ENCODE measurements around the gene OR10C1.

The OR10C1 gene

DNA sequence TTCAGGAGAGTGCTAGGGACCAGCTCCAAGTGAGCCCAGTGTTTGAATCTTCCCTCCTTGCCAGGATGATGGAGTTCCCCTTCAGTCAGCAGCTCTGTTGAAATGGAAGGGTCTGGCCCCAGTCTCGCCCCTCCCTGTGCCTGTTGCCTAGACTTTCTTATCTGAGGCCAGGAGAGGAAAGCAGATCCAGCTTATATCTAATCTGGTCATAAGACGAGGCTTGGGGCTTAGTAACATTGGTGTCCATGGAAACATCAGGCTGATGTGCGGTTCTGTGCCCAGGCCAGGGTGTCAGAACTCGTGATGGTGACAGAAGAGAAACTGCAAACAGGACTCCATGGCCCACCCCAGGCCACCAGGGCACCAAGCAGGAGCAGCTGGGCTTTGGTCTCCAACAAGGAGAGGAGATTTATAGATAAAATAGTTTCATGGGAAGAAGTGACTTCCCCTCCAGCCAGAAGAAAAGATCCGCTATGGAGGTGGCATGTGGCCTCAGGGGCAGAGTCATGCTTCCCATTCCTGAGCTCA lies 38.9 kb downstream of the OR10C1 start:
- no peak for DNase-seq (ENCODE audit: low read depth in 2 of 2)

GRCh38 chr6:29478740-29479139 lies 39.6 kb downstream of the OR10C1 start:
- DNase-seq (ENCODE audit: low read depth in 2 of 2), result no peak

GRCh38 chr6:29479560-29479959 lies 40.5 kb downstream of the OR10C1 start:
- DNase-seq (ENCODE audit: low read depth in 2 of 2), result no peak

GRCh38 chr6:29483186-29483585 lies 44.1 kb downstream of the OR10C1 start:
- DNase-seq (ENCODE audit: low read depth in 2 of 2), result no peak

GRCh38 chr6:29483735-29484134 lies 44.6 kb downstream of the OR10C1 start:
- no peak for DNase-seq (ENCODE audit: low read depth in 2 of 2)

DNA sequence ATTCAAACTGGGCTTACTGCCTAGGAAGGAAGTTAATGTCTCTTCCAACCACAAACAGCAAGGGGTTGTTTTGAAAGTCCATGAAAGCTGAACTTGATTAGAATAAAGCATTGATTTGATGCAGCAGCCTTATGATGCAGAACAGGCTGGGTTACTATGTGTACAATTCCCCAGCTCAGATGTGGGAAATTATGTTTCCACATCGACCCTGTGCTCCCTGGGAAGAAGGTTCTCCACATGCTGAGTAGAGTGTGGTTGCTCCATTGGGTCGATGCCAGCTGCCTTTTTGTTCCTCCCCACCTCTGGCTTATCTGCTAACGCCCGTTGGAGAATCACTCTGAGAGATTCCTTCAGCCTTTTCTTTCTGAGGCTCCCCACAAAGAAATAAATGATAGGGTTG lies 47.5 kb downstream of the OR10C1 start:
- no peak for DNase-seq (ENCODE audit: low read depth in 2 of 2)

GRCh38 chr6:29487131-29487530 lies 48.0 kb downstream of the OR10C1 start:
- DNase-seq (ENCODE audit: low read depth in 2 of 2), result no peak

DNA sequence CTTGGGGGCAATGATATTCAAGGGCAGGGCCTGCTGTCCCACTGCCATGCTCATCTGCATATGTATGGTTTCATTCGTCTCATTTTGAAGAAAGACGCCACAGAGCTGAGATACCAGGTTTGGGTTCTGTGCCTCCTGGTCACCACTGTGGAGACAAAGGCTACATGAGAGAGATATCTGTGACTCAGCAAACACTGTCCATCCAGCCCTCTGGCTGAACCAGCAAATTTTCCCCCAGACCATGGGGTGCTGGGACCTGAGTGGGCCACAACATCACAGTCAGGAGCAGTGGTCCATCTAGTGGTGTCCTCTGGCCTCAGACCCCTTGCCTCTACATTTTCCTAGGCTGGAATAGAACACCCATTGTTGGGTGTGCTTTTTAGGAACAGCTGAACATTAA lies 48.6 kb downstream of the OR10C1 start, which contains the start of gene MAS1L:
TSS of gene MAS1L (minus strand) at position 297 of the 400 bp plus-strand sequence. CDS start at position 243, 54 bp downstream.
- no peak for DNase-seq (ENCODE audit: low read depth in 2 of 2)

DNA sequence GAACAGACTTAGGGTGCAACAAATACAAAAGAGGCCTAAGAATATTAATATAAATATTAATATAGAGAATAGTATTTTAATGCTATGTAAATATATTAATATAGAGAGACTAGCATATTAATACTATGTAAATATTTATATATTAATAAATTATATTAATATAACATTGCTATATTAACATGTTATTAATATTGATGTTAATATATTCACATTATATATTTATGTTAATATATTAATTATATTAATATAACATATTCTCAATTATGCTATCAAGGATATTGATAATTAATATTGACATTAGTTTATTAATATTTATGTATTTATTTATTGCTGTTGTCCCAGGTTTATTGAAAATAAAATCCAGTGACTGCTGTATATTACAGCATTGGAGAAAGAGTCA lies 49.8 kb downstream of the OR10C1 start:
- DNase-seq (ENCODE audit: low read depth in 2 of 2), result no peak

DNA sequence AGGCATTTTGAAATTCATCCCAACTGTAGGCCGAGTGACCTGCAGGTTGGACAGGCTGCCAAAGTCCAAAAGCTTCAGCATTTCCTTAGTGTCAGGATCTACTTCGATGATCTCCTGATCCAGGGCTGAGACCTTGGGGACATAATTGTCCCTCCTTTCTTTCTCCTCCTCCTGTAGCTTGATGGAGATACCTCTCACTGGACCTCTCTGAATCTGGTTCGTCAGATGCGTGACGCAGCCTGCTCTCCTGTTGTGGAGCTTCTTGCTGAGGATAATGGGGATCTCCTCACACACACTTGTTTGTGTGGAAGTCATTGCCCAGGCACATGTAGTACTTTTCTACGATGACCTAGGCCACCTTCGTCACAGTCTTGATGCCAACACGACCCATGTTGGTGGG lies 50.2 kb downstream of the OR10C1 start:
- DNase-seq (ENCODE audit: low read depth in 2 of 2), result no peak

DNA sequence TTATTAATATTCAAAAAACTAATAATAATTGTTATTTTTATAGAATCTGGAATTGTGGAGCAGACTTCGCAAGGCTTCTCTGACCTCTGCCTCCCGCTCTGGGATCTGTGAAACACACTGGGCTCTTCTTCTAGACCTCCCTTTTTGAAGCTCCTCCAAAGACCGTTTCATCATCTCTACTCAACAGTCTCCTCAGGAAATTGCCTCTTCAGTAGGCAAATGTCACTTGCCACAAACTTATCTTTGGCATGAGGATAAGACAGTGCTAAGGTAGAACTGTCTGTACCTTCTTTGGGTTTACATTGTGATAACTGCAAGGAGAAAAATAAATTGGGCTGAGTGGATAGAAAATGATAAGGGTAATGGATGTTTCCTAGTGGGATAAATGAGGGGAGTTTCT lies 50.9 kb downstream of the OR10C1 start:
- no peak for DNase-seq (ENCODE audit: low read depth in 2 of 2)

DNA sequence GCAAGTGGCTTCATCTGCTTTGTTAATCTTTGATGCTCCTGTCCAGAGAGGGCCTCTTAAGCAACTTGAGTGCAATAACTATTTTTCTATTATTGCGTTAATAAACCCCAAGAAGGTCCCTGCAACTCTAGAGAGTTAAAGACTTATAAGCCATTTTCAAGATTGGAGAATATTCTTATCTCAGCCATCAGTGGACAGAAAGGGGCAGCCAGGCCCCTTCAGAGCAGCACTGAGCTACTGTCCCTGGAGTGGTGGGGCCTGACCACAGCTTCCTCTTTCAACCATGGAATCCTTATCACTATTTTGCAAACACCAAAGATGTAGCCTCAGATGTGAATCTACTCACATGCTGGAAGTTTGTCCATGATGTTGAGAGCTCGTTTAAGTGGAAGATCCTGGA lies 51.4 kb downstream of the OR10C1 start:
- DNase-seq (ENCODE audit: low read depth in 2 of 2), result no peak
